K562 (cell line): ENCODE measurements around the gene LYPLA2. TPM values are rescaled to one million over a fixed set of nuclear protein-coding genes. Genes with fewer than 3 reads are reported as not detected.

Experiments used
- ATAC-seq: fragments of 200-7000 bp; cut with Tn5 transposase; 3 replicates; pipeline ENCODE4 v1.9.1; 2020; ENCODE audit warnings: moderate library complexity
- BruUV-seq: library from RNA; stranded (reverse); fragments of 400-500 nt; replicated peaks from 2 replicates; lab custom pipeline; 2021; lab: Mats Ljungman, UMichigan
- CTCF ChIA-PET: fragments of 300-600 bp; formaldehyde crosslinking; extraction: SDS; loops from one replicate; lab custom pipeline; 2021; ENCODE audit warnings: low intra/inter-chr PET ratio; lab: Yijun Ruan, JAX
- POLR2A ChIA-PET: fragments of 300-600, 350-650 bp; sonication (Branson Sonifier 250); formaldehyde crosslinking; extraction: SDS; loops from one replicate; lab custom pipeline; 2021; ENCODE audit warnings: antibody characterized with exemption, inconsistent platforms; lab: Yijun Ruan, JAX
- DNase-seq, 4 experiments: peaks; one replicate each; pipeline versions ENCODE4 v3.0.0 to v3.0.0-alpha.2; 2011 to 2018; ENCODE audit warnings: low spot score in 3 of 4, mixed read lengths in 3 of 4; ENCODE audit errors: extremely low read depth in 1 of 4
- FAIRE-seq: peaks from 2 replicates; lab custom pipeline; 2011; peaks lifted over from hg19 to GRCh38; lab: Jason Lieb, UNC
- H2AFZ ChIP-seq: 2 replicates; pipeline ENCODE4 v1.6.0; 2011; ENCODE audit warnings: low read depth, low read length, control low read depth, inconsistent platforms
- H3K27ac ChIP-seq: fragments of 200-600 bp; 3 replicates; pipeline ENCODE4 v1.8.0; 2011; ENCODE audit warnings: low read depth, mild to moderate bottlenecking, control low read depth, inconsistent platforms, low read length, moderate library complexity, mixed read lengths; ENCODE audit errors: extremely low read depth
- H3K27me3 ChIP-seq, 2 experiments: fragments of 300-600 bp in 1 of 2; 2 replicates in 1 of 2; 3 replicates in 1 of 2; pipeline versions ENCODE4 v1.6.0 to v1.8.0; 2011; ENCODE audit warnings: inconsistent platforms in 2 of 2, low read length in 2 of 2, mild to moderate bottlenecking in 1 of 2, mixed read lengths in 1 of 2, moderate library complexity in 1 of 2; ENCODE audit not compliant: control insufficient read depth in 2 of 2, insufficient read depth in 2 of 2
- H3K36me3 ChIP-seq: fragments of 300-600 bp; 3 replicates; pipeline ENCODE4 v1.8.0; 2011; ENCODE audit warnings: mild to moderate bottlenecking, low read length, inconsistent platforms; ENCODE audit not compliant: control insufficient read depth, insufficient read depth
- H3K4me1 ChIP-seq, 2 experiments: fragments of 200-600 bp in 1 of 2; replicated peaks in 1 of 2; 2 replicates in 1 of 2; 3 replicates in 1 of 2; pipeline versions ENCODE4 v1.5.1 to v1.8.0; 2011; ENCODE audit warnings: inconsistent platforms in 2 of 2, low read length in 2 of 2, mild to moderate bottlenecking in 1 of 2, mixed read lengths in 1 of 2, moderate library complexity in 1 of 2; ENCODE audit not compliant: control insufficient read depth in 2 of 2, insufficient read depth in 2 of 2
- H3K4me2 ChIP-seq: 2 replicates; pipeline ENCODE4 v1.6.1; 2011; ENCODE audit warnings: low read length, control low read depth, inconsistent platforms, mixed read lengths; ENCODE audit not compliant: insufficient read depth
- H3K4me3 ChIP-seq: fragments of 200-600 bp; sonication (generic), shearing (Covaris generic); 2 replicates; pipeline ENCODE4 v1.5.1; 2016; ENCODE audit warnings: control low read depth, inconsistent platforms
- H3K79me2 ChIP-seq: fragments of 200-600 bp; 3 replicates; pipeline ENCODE4 v1.8.0; 2011; ENCODE audit warnings: low read length, inconsistent platforms; ENCODE audit not compliant: control insufficient read depth, insufficient read depth
- H3K9ac ChIP-seq, 2 experiments: 2 replicates each; pipeline versions ENCODE4 v1.6.0 to v1.6.1; 2011; ENCODE audit warnings: low read depth in 2 of 2, low read length in 2 of 2, control low read depth in 1 of 2, inconsistent platforms in 1 of 2, mild to moderate bottlenecking in 1 of 2, mixed read lengths in 1 of 2; ENCODE audit not compliant: insufficient read depth in 1 of 2
- H3K9me1 ChIP-seq: one replicate; pipeline ENCODE4 v1.6.0; 2011; ENCODE audit warnings: inconsistent platforms, mild to moderate bottlenecking, low read length, moderate library complexity; ENCODE audit not compliant: control insufficient read depth, insufficient read depth
- H3K9me3 ChIP-seq: replicated peaks from 2 replicates; pipeline ENCODE4 v1.5.1; 2011; ENCODE audit warnings: low read depth, low read length, inconsistent platforms; ENCODE audit not compliant: control insufficient read depth, insufficient read depth
- H4K20me1 ChIP-seq: replicated peaks from 2 replicates; pipeline ENCODE4 v1.6.1; 2011; ENCODE audit warnings: low read length, inconsistent platforms, mixed read lengths; ENCODE audit not compliant: control insufficient read depth, insufficient read depth
- CSDE1 ChIP-seq, 2 experiments: fragments of 450-650 bp; IDR thresholded peaks; 2 replicates each; pipeline ENCODE4 v1.6.1; 2016; ENCODE audit warnings: mild to moderate bottlenecking in 1 of 2
- E2F6 ChIP-seq, 2 experiments: IDR thresholded peaks; 2 replicates each; pipeline ENCODE4 v1.6.1; 2011; ENCODE audit warnings: borderline replicate concordance in 1 of 2, control low read depth in 1 of 2, low read depth in 1 of 2, low read length in 1 of 2, mild to moderate bottlenecking in 1 of 2, mixed read lengths in 1 of 2, moderate library complexity in 1 of 2; ENCODE audit not compliant: insufficient read depth in 1 of 2, insufficient read length in 1 of 2, poor library complexity in 1 of 2, severe bottlenecking in 1 of 2; ENCODE audit errors: extremely low read depth in 1 of 2
- HDAC3 ChIP-seq: fragments of 450-650 bp; IDR thresholded peaks from 2 replicates; pipeline ENCODE4 v1.6.1; 2018; ENCODE audit warnings: borderline replicate concordance, mild to moderate bottlenecking, moderate library complexity; ENCODE audit not compliant: partially characterized antibody
- SMAD1 ChIP-seq: fragments of 150-350 bp; IDR thresholded peaks from 2 replicates; pipeline ENCODE4 v1.6.1; 2014; ENCODE audit warnings: low read length, low read depth; ENCODE audit not compliant: partially characterized antibody
- ZBTB40 ChIP-seq, 2 experiments: fragments of 450-650 bp in 1 of 2; sonication (generic) in 1 of 2; formaldehyde crosslinking in 1 of 2; IDR thresholded peaks; 2 replicates each; pipeline versions ENCODE4 v1.7.1 to v1.9.0; 2016 to 2022; ENCODE audit warnings: inconsistent platforms in 1 of 2, mild to moderate bottlenecking in 1 of 2, missing genetic modification reagents in 1 of 2
- ZNF277 ChIP-seq: fragments of 250-450 bp; sonication (Bioruptor Pico); IDR thresholded peaks from 2 replicates; pipeline ENCODE4 v1.8.0; 2022; ENCODE audit warnings: inconsistent platforms, mild to moderate bottlenecking, moderate library complexity, borderline replicate concordance
- ZNF354B ChIP-seq: fragments of 250-450 bp; sonication (Bioruptor Pico); IDR thresholded peaks from 2 replicates; pipeline ENCODE4 v1.4.0; 2020
- ZNF431 ChIP-seq: sonication (generic); formaldehyde crosslinking; IDR thresholded peaks from 2 replicates; pipeline ENCODE4 v1.8.0; 2022; ENCODE audit warnings: mild to moderate bottlenecking, missing genetic modification reagents
- WGBS: fragments of 100-300 bp; shearing (Covaris generic); methylation state at CpG from one replicate; pipeline ENCODE4 v1.1.6; 2016; ENCODE audit warnings: low coverage, mixed read lengths; ENCODE audit not compliant: insufficient coverage; ENCODE audit errors: missing lambda C conversion rate; 5-methylcytosine and 5-hydroxymethylcytosine counted together
- in situ Hi-C: fragments of 300-500 bp; cut with MboI; formaldehyde crosslinking; loops from 4 replicates; pipeline ENCODE4 v1.15.0; 2018; ENCODE audit warnings: inconsistent platforms, mixed read lengths
- intact Hi-C: fragments of 100-400 bp; cut with micrococcal nuclease; formaldehyde crosslinking; loops from 2 replicates; pipeline ENCODE4 v1.14.2; 2022
- polyA plus RNA-seq, 8 experiments: library from polyadenylated mRNA; depleted of rRNA in 4 of 8; stranded (reverse) in 5 of 8; unstranded in 3 of 8; fragments of >200 nt; fragmentation: Nextera tagmentation in 2 of 8; fragmentation: Illumina TruSeq in 1 of 8; extraction: Ambion mirVana in 2 of 8; extraction: Trizol in 1 of 8; gene quantifications; 2 replicates each; pipeline versions ENCODE4 v1.2.1 to v1.2.3, GENCODE V29; 2011 to 2014; ENCODE audit warnings: inconsistent platforms in 1 of 8, missing spikeins in 1 of 8
- total RNA-seq, 7 experiments: library from RNA; depleted of rRNA in 6 of 7; stranded (reverse); fragments of >200 nt in 6 of 7; fragmentation: Illumina TruSeq in 2 of 7; extraction: Trizol in 2 of 7; gene quantifications; 2 replicates each; pipeline versions ENCODE4 v1.2.1 to v1.2.3, GENCODE V29; 2011 to 2021; ENCODE audit warnings: low replicate concordance in 1 of 7

LYPLA2 gene
- total and polyA plus RNA-seq, 9 of the 15 experiments (the other 6 are each of a cell fraction or from before 2014, with no cell fraction given), result 3.9 to 128 (median 60.1) TPM

- TF ChIP-seq ZNF277 (CRISPR knock-in tag) (no peak), SMAD1 (no peak), HDAC3 (no peak), ZNF431 (no peak), ZNF354B (CRISPR knock-in tag) (no peak)
Measured at GRCh38 chr1:23816906-23817305, 26.0 kb downstream of the LYPLA2 start (continued).

- Histone ChIP-seq H3K36me3 (peaks cover 25% of the 10 kb centered on the region; the same call in 2 of the 3 replicates), H4K20me1 (no peaks in the 10 kb centered on the region), H3K4me2 (no peak overlapping the region), H3K9ac (no peak overlapping the region), H3K4me3 (no peak overlapping the region), H3K79me2 (no peaks in the 10 kb centered on the region), H2AFZ (no peak overlapping the region), H3K27ac (no peak overlapping the region), H3K27me3 (no peaks in the 10 kb centered on the region), H3K4me1 (no peaks in the 10 kb centered on the region; a peak in 1 of 5 replicates), H3K9me3 (no peaks in the 10 kb centered on the region), H3K9me1 (no peaks in the 10 kb centered on the region)
- BruUV-seq, result no TSS peak
- 44% methylated on average over 3 of the region's 3 CpGs for WGBS
- intact Hi-C loops (no loop called here), in situ Hi-C loops (no loop called here)
- FAIRE-seq (no peak), DNase-seq (no peak), ATAC-seq (no peak)
- ChIA-PET CTCF (no interaction called here), POLR2A (interaction anchor here (1.3 kb wide), 2 partner anchors 13 to 17 kb away, joined by 3 to 4 read pairs; no protein-coding TSS in a partner anchor)
- TF ChIP-seq ZBTB40 (IDR thresholded peaks at IDR 0.05) (no peak), ZBTB40 (CRISPR knock-in tag; IDR thresholded peaks at IDR 0.05) (no peak), CSDE1 (IDR thresholded peaks at IDR 0.05) (no peak), E2F6 (IDR thresholded peaks at IDR 0.05; ENCODE audit: borderline replicate concordance in 1 of 2, extremely low read depth in 1 of 2, insufficient read depth in 1 of 2, insufficient read length in 1 of 2, low read depth in 1 of 2, low read length in 1 of 2, poor library complexity in 1 of 2, severe bottlenecking in 1 of 2) (no peak)
Measured at GRCh38 chr1:23817633-23818032, 26.7 kb downstream of the LYPLA2 start.
